Left lung (tissue), 10 donors: Measurements from ENCODE around the gene OR8D1. TPM values are rescaled to one million over a fixed set of nuclear protein-coding genes. Genes with fewer than 3 reads are reported as not detected.
A peak's percentile ranks its signal among the peaks of the same experiment; 100 is the strongest.
"Not testable (repeated sequence)": the region's sequence is repeated elsewhere in the genome, so short reads cannot be mapped to it uniquely, and the experiment has no call there.

ENCODE experiments used
- ATAC-seq: fragments of 200-7000 bp; cut with Tn5 transposase; one replicate; pipeline ENCODE4 v1.9.1; 2020; ENCODE audit warnings: moderate library complexity
- DNase-seq, 4 donors: peaks; one replicate each; pipeline ENCODE4 v3.0.0-alpha.2; 2013 to 2020
- H3K27ac ChIP-seq, 2 donors: fragments of 200-600 bp; sonication (generic) in 1 of 2; one replicate each; pipeline versions ENCODE4 v1.5.0 to v1.8.0; 2020 to 2021
- H3K27me3 ChIP-seq, 2 donors: fragments of 200-600 bp; sonication (generic) in 1 of 2; one replicate each; pipeline versions ENCODE4 v1.5.0 to v1.8.0; 2020 to 2021
- H3K36me3 ChIP-seq, 2 donors: fragments of 200-600 bp; sonication (generic) in 1 of 2; one replicate each; pipeline versions ENCODE4 v1.5.0 to v1.8.0; 2020 to 2021
- H3K4me1 ChIP-seq, 2 donors: fragments of 200-600 bp; one replicate each; pipeline ENCODE4 v1.8.0; 2021
- H3K4me3 ChIP-seq, 2 donors: fragments of 200-600 bp; sonication (generic) in 1 of 2; one replicate each; pipeline versions ENCODE4 v1.5.0 to v1.8.0; 2020 to 2021; ENCODE audit warnings: mild to moderate bottlenecking in 1 of 2
- H3K9me3 ChIP-seq, 2 donors: fragments of 200-600 bp; sonication (generic) in 1 of 2; one replicate each; pipeline versions ENCODE4 v1.5.0 to v1.8.0; 2020 to 2021
- intact Hi-C, 2 donors: fragments of 100-400 bp; cut with DNase I; formaldehyde crosslinking; loops; one replicate each; pipeline versions ENCODE4 v1.11.2 to v1.14.2; 2022
- polyA plus RNA-seq, 6 donors: library from polyadenylated mRNA; unstranded; fragments of 120-200 nt; gene quantifications; one replicate each; pipeline ENCODE4 v1.2.1, GENCODE V29; 2013; ENCODE audit not compliant: insufficient read length in 6 of 6
- total RNA-seq, 2 donors: library from RNA; stranded (reverse); fragmentation: NEBNext Ultra II Directional; extraction: Animal tissue kit (Norgen Biotek cat#: 25700); gene quantifications; one replicate each; pipeline ENCODE4 v1.2.1, GENCODE V29; 2021
- TF ChIP-seq, protein P1 (sequence below), 2 donors: fragments of 200-600 bp; sonication (generic) in 1 of 2; IDR thresholded peaks; one replicate each; pipeline versions ENCODE4 v1.5.0 to v1.8.0; 2021; ENCODE audit warnings: antibody characterized with exemption in 2 of 2
- donor health status: DM: no; HTN: yes; CAD: no.
- donor health status: DM: no; HTN: no; CAD: no.

Gene OR8D1
- total and polyA plus RNA-seq, 8 donors: not detected

DNA sequence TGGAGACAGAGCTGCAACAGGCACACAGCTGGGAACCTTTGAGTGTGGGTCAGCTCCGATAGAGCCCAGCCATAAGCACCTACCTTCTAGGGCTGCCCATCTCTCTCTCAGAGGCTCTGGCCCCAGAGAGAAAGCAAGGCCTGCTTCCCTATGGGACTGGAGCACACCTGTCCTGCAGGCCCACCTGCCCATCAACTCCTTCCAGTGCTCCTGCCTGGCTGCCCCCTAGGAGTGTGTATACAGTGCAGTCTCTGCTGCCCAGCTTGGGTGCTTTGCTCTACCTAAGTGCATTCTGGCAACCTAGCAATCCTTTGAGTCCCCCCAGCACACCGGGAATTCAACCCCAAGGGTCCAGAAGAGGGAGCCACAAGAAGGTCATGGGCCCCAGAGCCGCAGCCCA, 36.5 kb downstream of the OR8D1 start:
- DNase-seq: no peak
- H3K27me3 ChIP-seq: no peaks in the 10 kb centered on the region
- intact Hi-C loops: no loop called here
- peaks cover 0 to 4% of the 10 kb centered on the region in 2 donors for H3K9me3 ChIP-seq
- no peak overlapping the region for H3K4me3 ChIP-seq
- TF ChIP-seq, protein P1, sequence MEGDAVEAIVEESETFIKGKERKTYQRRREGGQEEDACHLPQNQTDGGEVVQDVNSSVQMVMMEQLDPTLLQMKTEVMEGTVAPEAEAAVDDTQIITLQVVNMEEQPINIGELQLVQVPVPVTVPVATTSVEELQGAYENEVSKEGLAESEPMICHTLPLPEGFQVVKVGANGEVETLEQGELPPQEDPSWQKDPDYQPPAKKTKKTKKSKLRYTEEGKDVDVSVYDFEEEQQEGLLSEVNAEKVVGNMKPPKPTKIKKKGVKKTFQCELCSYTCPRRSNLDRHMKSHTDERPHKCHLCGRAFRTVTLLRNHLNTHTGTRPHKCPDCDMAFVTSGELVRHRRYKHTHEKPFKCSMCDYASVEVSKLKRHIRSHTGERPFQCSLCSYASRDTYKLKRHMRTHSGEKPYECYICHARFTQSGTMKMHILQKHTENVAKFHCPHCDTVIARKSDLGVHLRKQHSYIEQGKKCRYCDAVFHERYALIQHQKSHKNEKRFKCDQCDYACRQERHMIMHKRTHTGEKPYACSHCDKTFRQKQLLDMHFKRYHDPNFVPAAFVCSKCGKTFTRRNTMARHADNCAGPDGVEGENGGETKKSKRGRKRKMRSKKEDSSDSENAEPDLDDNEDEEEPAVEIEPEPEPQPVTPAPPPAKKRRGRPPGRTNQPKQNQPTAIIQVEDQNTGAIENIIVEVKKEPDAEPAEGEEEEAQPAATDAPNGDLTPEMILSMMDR (IDR thresholded peaks at IDR 0.05): no peak
- no peaks in the 10 kb centered on the region for H3K4me1 ChIP-seq
- no peak for ATAC-seq
- no peaks in the 10 kb centered on the region for H3K36me3 ChIP-seq
- no peak overlapping the region for H3K27ac ChIP-seq

DNA sequence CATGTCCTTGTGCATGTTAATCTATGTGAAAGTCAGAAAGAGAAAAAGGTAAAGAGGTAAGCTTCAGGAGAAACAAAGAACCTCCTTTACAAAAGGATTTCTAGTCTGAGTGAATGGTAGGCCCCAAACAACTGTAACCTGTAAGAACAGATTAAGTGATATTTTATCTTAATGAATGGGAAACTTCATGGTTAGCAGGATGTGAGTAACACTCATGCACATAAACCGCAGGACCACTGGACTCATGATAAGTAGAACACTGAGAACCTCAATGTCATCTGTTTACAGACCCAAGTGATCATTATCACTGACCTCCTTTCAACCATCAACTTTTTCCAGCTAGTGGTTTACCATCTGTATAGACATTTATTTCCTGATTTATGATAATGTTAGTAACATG, 37.7 kb downstream of the OR8D1 start:
- TF ChIP-seq, protein P1 (IDR thresholded peaks at IDR 0.05): no peak
- H3K36me3 ChIP-seq: no peaks in the 10 kb centered on the region

DNA sequence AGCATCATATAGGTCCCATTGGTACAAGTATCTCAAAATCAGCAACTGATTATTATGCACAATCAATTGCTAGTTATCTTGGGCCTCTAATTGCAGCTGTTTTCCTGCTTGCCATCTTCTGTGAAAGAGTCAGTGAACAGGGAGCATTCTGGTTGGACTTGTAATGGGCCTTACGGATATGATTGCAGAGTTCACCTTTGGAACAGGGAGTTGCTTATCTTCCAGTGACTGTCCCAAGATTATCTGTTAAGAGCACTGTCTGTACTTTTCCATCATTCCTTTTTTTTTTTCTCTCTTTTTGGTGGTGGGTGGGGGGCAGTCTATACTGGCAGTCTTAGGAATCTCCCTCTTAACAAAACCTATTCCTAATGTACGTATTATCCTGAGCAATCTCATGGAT, 39.7 kb downstream of the OR8D1 start:
- Histone ChIP-seq H3K36me3 (no peaks in the 10 kb centered on the region), H3K27me3 (no peaks in the 10 kb centered on the region), H3K9me3 (no peaks in the 10 kb centered on the region), H3K4me3 (no peak overlapping the region), H3K27ac (no peak overlapping the region), H3K4me1 (no peaks in the 10 kb centered on the region)
- DNase-seq (no peak), ATAC-seq (no peak)
- TF ChIP-seq, protein P1 (IDR thresholded peaks at IDR 0.05): no peak
- intact Hi-C loops: no loop called here

More for the DNA sequence above, 37.7 kb downstream of the OR8D1 start:
- intact Hi-C loops: no loop called here
- Histone ChIP-seq H3K4me1 (no peaks in the 10 kb centered on the region), H3K27ac (no peak overlapping the region), H3K27me3 (no peaks in the 10 kb centered on the region), H3K9me3 (no peaks in the 10 kb centered on the region), H3K4me3 (no peak overlapping the region)
- DNase-seq: no peak
- ATAC-seq: peak; percentile 49

- H3K27me3 ChIP-seq, H3K4me1 ChIP-seq, ATAC-seq, H3K9me3 ChIP-seq, H3K4me3 ChIP-seq, DNase-seq, H3K27ac ChIP-seq, intact Hi-C loops, H3K36me3 ChIP-seq: not testable (repeated sequence)
These were observed 42.9 kb downstream of the OR8D1 start for GRCh38 chr11:124270886-124271285.

GRCh38 chr11:124265041-124265440, 48.7 kb downstream of the OR8D1 start:
- DNase-seq (peak in 1 of 4 donors; percentile 35), ATAC-seq (peak; percentile 34)
- H3K9me3 ChIP-seq, H3K4me3 ChIP-seq, intact Hi-C loops, H3K36me3 ChIP-seq, H3K27me3 ChIP-seq, H3K4me1 ChIP-seq, H3K27ac ChIP-seq: not testable (repeated sequence)

DNA sequence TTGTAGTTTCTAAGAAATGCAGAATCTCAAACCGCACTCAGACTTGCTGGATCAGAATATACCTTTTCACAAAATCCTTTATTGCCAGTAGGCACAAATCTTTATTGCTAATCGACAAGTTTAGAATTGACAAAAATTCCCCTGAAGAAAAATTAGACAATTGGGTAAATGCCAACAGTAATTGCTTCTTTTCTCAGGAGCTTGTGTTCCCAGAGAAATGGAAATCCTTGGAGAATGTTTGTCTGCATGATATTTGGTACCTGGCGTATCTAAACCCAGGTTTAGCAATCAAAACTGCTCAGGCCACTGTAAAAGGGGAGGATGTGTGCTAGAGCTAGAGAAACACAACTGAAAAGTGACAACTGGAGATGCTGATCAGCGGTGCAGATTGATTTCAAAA, 57.7 kb downstream of the OR8D1 start, which contains the start of gene OR8G5:
Gene OR8G5, plus strand, starts transcription at position 301 of the 400 bp plus-strand sequence. CDS start 8,556 bp downstream, outside the sequence.
- Histone ChIP-seq H3K4me3 (no peak within 1 kb of the TSS), H3K27me3 (no peaks in the 10 kb centered on the region), H3K9me3 (no peaks in the 10 kb centered on the region), H3K36me3 (no peaks in the 10 kb centered on the region), H3K4me1 (no peaks in the 10 kb centered on the region), H3K27ac (no peak within 1 kb of the TSS)
- TF ChIP-seq, protein P1 (IDR thresholded peaks at IDR 0.05): no peak
- ATAC-seq: no peak
- intact Hi-C loops: no loop called here
- DNase-seq: no peak

Other genes with a start within 250 kb of the OR8D1 start
- 10 to 100 TPM; 33.7 to 43.5 TPM for gene VWA5A, start 198.5 kb downstream of the OR8D1 start, total RNA-seq
- gene VWA5A, start 198.5 kb downstream of the OR8D1 start, polyA plus RNA-seq: 10 to 100 TPM; 13.7 to 18.1 (median 16.5) TPM
- gene OR10D3, start 130.6 kb downstream of the OR8D1 start, total RNA-seq: not detected
- not detected for gene OR10D3, start 130.6 kb downstream of the OR8D1 start, polyA plus RNA-seq
- gene OR8G1, start 72.9 kb downstream of the OR8D1 start, total RNA-seq: not detected
- under 1 TPM in 1 of 6 donors, not detected in 5; 0.04 TPM for gene OR8G1, start 72.9 kb downstream of the OR8D1 start, polyA plus RNA-seq
- not detected for gene OR8G5, start 57.6 kb downstream of the OR8D1 start, total RNA-seq
- not detected for gene OR8G5, start 57.6 kb downstream of the OR8D1 start, polyA plus RNA-seq
- not detected for gene OR8D2, start 6.2 kb upstream of the OR8D1 start, total RNA-seq
- not detected for gene OR8D2, start 6.2 kb upstream of the OR8D1 start, polyA plus RNA-seq
- not detected for gene OR8B2, start 70.5 kb upstream of the OR8D1 start, total RNA-seq
- gene OR8B2, start 70.5 kb upstream of the OR8D1 start, polyA plus RNA-seq: not detected
- gene OR8B3, start 85.1 kb upstream of the OR8D1 start, total RNA-seq: not detected
- gene OR8B3, start 85.1 kb upstream of the OR8D1 start, polyA plus RNA-seq: not detected
- gene OR8B4, start 110.9 kb upstream of the OR8D1 start, total RNA-seq: not detected
- not detected for gene OR8B4, start 110.9 kb upstream of the OR8D1 start, polyA plus RNA-seq
- gene OR8B8, start 131.7 kb upstream of the OR8D1 start, total RNA-seq: not detected
- under 1 TPM in 1 of 6 donors, not detected in 5; 0.04 TPM for gene OR8B8, start 131.7 kb upstream of the OR8D1 start, polyA plus RNA-seq
- not detected for gene OR8B12, start 229.7 kb upstream of the OR8D1 start, total RNA-seq
- gene OR8B12, start 229.7 kb upstream of the OR8D1 start, polyA plus RNA-seq: not detected